Brain pericyte (primary cell): ENCODE data around the gene DDX39B.
"Not testable (repeated sequence)": the region's sequence is repeated elsewhere in the genome, so short reads cannot be mapped to it uniquely, and the experiment has no call there.

Source experiments
- DNase-seq: peaks from one replicate; pipeline ENCODE4 v3.0.0-alpha.2; 2012; ENCODE audit warnings: low read depth, low spot score

DDX39B gene

DNA sequence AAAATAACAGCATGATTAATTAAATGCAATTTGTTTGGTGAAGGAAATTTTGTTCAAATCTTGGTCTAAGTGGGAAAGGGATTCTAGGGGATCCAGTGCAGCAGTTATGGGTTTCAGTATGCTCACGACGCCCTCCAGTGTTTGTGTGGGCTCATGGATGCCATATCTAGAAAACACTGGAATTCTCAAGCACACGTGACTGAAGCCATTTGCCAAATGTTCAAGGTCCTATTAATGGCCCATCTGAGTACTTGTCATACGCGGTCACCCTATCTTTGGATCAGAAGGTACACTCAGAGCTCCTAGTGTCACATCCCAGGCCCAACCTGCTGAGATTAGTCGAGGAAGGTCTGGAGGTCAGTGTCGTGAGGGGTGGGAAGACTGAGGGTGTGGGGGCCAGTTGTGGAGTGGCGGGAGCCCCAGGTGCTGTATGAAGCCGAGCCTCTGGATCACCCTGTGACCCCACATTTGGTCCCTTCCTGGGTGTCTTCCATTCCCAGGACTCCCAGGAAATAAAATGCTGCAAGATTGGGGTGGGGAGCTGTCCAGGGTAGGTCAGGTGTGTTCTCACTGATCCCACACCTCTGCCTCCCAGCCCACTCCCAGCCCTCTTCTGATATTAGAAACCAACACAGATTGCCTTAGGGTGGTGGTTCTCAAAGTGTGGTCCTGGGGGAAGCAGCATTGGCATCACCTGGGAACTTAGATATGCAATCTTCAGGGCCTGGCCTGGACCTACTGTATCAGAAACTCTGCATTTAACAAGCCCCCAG lies 55.6 kb downstream of the DDX39B start:
- DNase-seq, result not testable (repeated sequence)

DNA sequence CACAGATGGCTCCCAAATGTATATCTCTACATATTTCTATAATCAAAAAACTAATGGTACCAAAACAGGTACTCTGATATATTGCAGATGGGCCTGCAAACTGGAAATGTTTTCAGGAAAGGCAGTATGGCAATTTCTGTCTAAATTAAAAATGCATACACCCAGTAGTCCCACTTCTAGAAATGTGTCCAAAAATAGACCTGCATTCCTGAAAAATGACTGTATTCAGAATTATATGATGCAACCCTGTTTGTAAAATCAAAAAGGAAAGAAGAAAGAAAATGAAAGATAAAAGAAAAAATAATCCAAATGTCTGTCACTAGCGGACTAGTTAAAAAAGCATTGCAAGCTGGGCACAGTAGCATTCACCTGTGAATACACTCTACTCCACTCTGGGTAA lies 56.7 kb downstream of the DDX39B start:
- DNase-seq, result no peak

DNA sequence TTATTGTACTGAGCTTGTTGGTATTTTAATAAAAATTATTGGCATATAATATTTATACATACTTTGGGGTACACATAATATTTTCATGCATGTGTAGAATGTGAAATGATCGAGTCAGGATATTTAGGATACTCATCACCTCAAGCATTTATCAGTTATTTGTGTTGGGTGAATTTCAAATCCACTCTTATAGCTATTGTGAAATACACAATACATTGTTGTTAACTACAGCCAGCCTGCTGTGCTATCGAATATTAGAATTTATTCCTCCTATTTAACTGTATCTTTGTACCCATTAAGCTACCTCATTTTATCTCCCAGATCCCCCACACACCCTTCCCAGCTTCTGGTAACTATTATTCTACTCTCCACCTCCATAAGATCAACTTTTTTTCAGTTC lies 58.4 kb downstream of the DDX39B start:
- no peak for DNase-seq

DNA sequence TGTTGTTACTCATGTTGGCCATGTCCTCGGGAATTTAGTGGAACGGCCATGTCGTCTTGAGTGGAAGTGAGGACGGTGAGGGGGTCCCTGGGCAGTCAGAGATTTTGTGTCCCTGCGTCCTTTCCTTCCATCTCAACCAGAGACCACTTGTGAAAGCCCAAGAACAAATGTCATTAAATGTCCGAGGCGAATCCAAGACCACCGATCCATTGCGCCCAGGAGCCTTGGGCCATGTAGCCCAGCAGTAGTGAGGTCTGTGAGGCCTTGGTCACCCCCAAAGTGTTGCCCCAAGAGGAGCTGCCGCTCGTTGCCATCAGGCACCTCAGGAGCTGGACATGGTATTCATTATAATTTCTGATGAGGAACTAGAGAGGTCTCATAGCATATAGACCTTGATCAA lies 61.2 kb downstream of the DDX39B start:
- DNase-seq, result no peak
